ENCODE results near the gene GAL3ST1.
"Not testable (repeated sequence)": the region's sequence is repeated elsewhere in the genome, so short reads cannot be mapped to it uniquely, and the experiment has no call there.

Gene GAL3ST1

GRCh38 chr22:30541961-30542810 is 32.3 kb downstream of the GAL3ST1 start:
- peaks cover 2% of the 10 kb centered on the region for H3K36me3 Mint-ChIP-seq
- peaks cover 18% of the 10 kb centered on the region for H3K27me3 Mint-ChIP-seq
- H3K27ac Mint-ChIP-seq: no peak overlapping the region
- peaks cover 5% of the 10 kb centered on the region for H3K4me1 Mint-ChIP-seq (ENCODE audit: low read depth)
- peak overlapping the region; percentile 47 for H3K4me3 Mint-ChIP-seq
- no peaks in the 10 kb centered on the region for H3K9me3 Mint-ChIP-seq (ENCODE audit: low read depth)

- H3K27ac Mint-ChIP-seq; H3K9me3 Mint-ChIP-seq (ENCODE audit: low read depth); H3K36me3 Mint-ChIP-seq; H3K4me3 Mint-ChIP-seq; H3K4me1 Mint-ChIP-seq (ENCODE audit: low read depth): not testable (repeated sequence)
- H3K27me3 Mint-ChIP-seq: peaks cover 18% of the 10 kb centered on the region
Observed at GRCh38 chr22:30541511-30541910, 33.0 kb downstream of the GAL3ST1 start.

GRCh38 chr22:30539368-30539767 is 35.1 kb downstream of the GAL3ST1 start:
- Mint-ChIP-seq H3K27ac (no peak overlapping the region), H3K27me3 (peaks cover 18% of the 10 kb centered on the region), H3K4me3 (no peak overlapping the region), H3K36me3 (peaks cover 2% of the 10 kb centered on the region), H3K4me1 (ENCODE audit: low read depth) (peaks cover 5% of the 10 kb centered on the region), H3K9me3 (ENCODE audit: low read depth) (no peaks in the 10 kb centered on the region)

- H3K36me3 Mint-ChIP-seq: peaks cover 2% of the 10 kb centered on the region
- H3K9me3 Mint-ChIP-seq (ENCODE audit: low read depth): no peaks in the 10 kb centered on the region
- H3K27ac Mint-ChIP-seq: no peak overlapping the region
- peaks cover 12% of the 10 kb centered on the region for H3K27me3 Mint-ChIP-seq
- H3K4me3 Mint-ChIP-seq: no peak overlapping the region
- H3K4me1 Mint-ChIP-seq (ENCODE audit: low read depth): peaks cover 5% of the 10 kb centered on the region
Observed at GRCh38 chr22:30538280-30538679, 36.2 kb downstream of the GAL3ST1 start.

GRCh38 chr22:30537083-30537731 is 37.3 kb downstream of the GAL3ST1 start:
- no peak overlapping the region for H3K4me3 Mint-ChIP-seq
- no peak overlapping the region for H3K27ac Mint-ChIP-seq
- no peaks in the 10 kb centered on the region for H3K9me3 Mint-ChIP-seq (ENCODE audit: low read depth)
- H3K36me3 Mint-ChIP-seq: peaks cover 2% of the 10 kb centered on the region
- H3K27me3 Mint-ChIP-seq: peaks cover 5% of the 10 kb centered on the region
- peaks cover 1% of the 10 kb centered on the region for H3K4me1 Mint-ChIP-seq (ENCODE audit: low read depth)

GRCh38 chr22:30535182-30535581 is 39.3 kb downstream of the GAL3ST1 start:
- H3K4me3 Mint-ChIP-seq: no peak overlapping the region
- H3K4me1 Mint-ChIP-seq (ENCODE audit: low read depth): no peaks in the 10 kb centered on the region
- no peak overlapping the region for H3K27ac Mint-ChIP-seq
- H3K27me3 Mint-ChIP-seq: peaks cover 1% of the 10 kb centered on the region
- no peaks in the 10 kb centered on the region for H3K9me3 Mint-ChIP-seq (ENCODE audit: low read depth)
- H3K36me3 Mint-ChIP-seq: peaks cover 2% of the 10 kb centered on the region

GRCh38 chr22:30531651-30532608 is 42.5 kb downstream of the GAL3ST1 start:
- no peaks in the 10 kb centered on the region for H3K36me3 Mint-ChIP-seq
- no peak overlapping the region for H3K27ac Mint-ChIP-seq
- no peaks in the 10 kb centered on the region for H3K9me3 Mint-ChIP-seq (ENCODE audit: low read depth)
- no peaks in the 10 kb centered on the region for H3K27me3 Mint-ChIP-seq
- H3K4me3 Mint-ChIP-seq: no peak overlapping the region
- H3K4me1 Mint-ChIP-seq (ENCODE audit: low read depth): no peaks in the 10 kb centered on the region

- Mint-ChIP-seq H3K9me3 (ENCODE audit: low read depth) (no peaks in the 10 kb centered on the region), H3K36me3 (no peaks in the 10 kb centered on the region)
Observed at GRCh38 chr22:30526656-30527055, 47.8 kb downstream of the GAL3ST1 start.

GRCh38 chr22:30523646-30524489 is 50.6 kb downstream of the GAL3ST1 start:
- Mint-ChIP-seq H3K27ac (no peak overlapping the region), H3K9me3 (ENCODE audit: low read depth) (no peaks in the 10 kb centered on the region), H3K4me1 (ENCODE audit: low read depth) (no peaks in the 10 kb centered on the region), H3K36me3 (no peaks in the 10 kb centered on the region), H3K27me3 (peaks cover 4% of the 10 kb centered on the region), H3K4me3 (no peak overlapping the region)

More at GRCh38 chr22:30526656-30527055, 47.8 kb downstream of the GAL3ST1 start:
- Mint-ChIP-seq H3K4me3 (no peak overlapping the region), H3K4me1 (ENCODE audit: low read depth) (no peaks in the 10 kb centered on the region), H3K27me3 (peaks cover 2% of the 10 kb centered on the region), H3K27ac (no peak overlapping the region)

- Mint-ChIP-seq H3K4me3 (no peak overlapping the region), H3K36me3 (no peaks in the 10 kb centered on the region), H3K27ac (no peak overlapping the region), H3K4me1 (ENCODE audit: low read depth) (no peaks in the 10 kb centered on the region), H3K9me3 (ENCODE audit: low read depth) (no peaks in the 10 kb centered on the region), H3K27me3 (peaks cover 4% of the 10 kb centered on the region)
Observed at GRCh38 chr22:30521368-30522156, 52.9 kb downstream of the GAL3ST1 start.

- H3K4me3 Mint-ChIP-seq: no peak overlapping the region
Observed at GRCh38 chr22:30519842-30520425, 54.5 kb downstream of the GAL3ST1 start.

GRCh38 chr22:30516731-30517130 is 57.7 kb downstream of the GAL3ST1 start:
- H3K4me1 Mint-ChIP-seq (ENCODE audit: low read depth): no peaks in the 10 kb centered on the region
- H3K36me3 Mint-ChIP-seq: no peaks in the 10 kb centered on the region
- no peak overlapping the region for H3K4me3 Mint-ChIP-seq
- no peak overlapping the region for H3K27ac Mint-ChIP-seq
- no peaks in the 10 kb centered on the region for H3K9me3 Mint-ChIP-seq (ENCODE audit: low read depth)
- peaks cover 3% of the 10 kb centered on the region for H3K27me3 Mint-ChIP-seq

More at GRCh38 chr22:30519842-30520425, 54.5 kb downstream of the GAL3ST1 start:
- H3K9me3 Mint-ChIP-seq (ENCODE audit: low read depth): no peaks in the 10 kb centered on the region
- H3K36me3 Mint-ChIP-seq: no peaks in the 10 kb centered on the region
- peaks cover 4% of the 10 kb centered on the region for H3K27me3 Mint-ChIP-seq
- no peaks in the 10 kb centered on the region for H3K4me1 Mint-ChIP-seq (ENCODE audit: low read depth)
- H3K27ac Mint-ChIP-seq: no peak overlapping the region

GRCh38 chr22:30516273-30516672 is 58.2 kb downstream of the GAL3ST1 start:
- Mint-ChIP-seq H3K36me3 (no peaks in the 10 kb centered on the region), H3K27ac (no peak overlapping the region), H3K4me1 (ENCODE audit: low read depth) (no peaks in the 10 kb centered on the region), H3K27me3 (peaks cover 3% of the 10 kb centered on the region), H3K4me3 (no peak overlapping the region), H3K9me3 (ENCODE audit: low read depth) (no peaks in the 10 kb centered on the region)
